Measurements from ENCODE around the gene TCL1A.

Gene TCL1A

GRCh38 chr14:95692109-95692508 lies 21.8 kb downstream of the TCL1A start:
- no peak overlapping the region for H3K18ac ChIP-seq (ENCODE audit: low read depth in 1 of 2, low read length in 2 of 2)
- H3K14ac ChIP-seq (ENCODE audit: low read length in 2 of 2) = no peak overlapping the region
- 80% methylated on average over 4 of the region's 4 CpGs for WGBS
- H2AFZ ChIP-seq (ENCODE audit: low read depth, low read length) = no peak overlapping the region
- H4K91ac ChIP-seq (ENCODE audit: low read length) = no peak overlapping the region
- no peak overlapping the region for H3K4me2 ChIP-seq (ENCODE audit: low read length, poor library complexity, severe bottlenecking)
- no peak overlapping the region for H2BK5ac ChIP-seq (ENCODE audit: low read depth, low read length, poor library complexity, severe bottlenecking)
- no peaks in the 10 kb centered on the region for H3K79me1 ChIP-seq (replicated peaks; ENCODE audit: low read length, poor library complexity, severe bottlenecking)
- no peak overlapping the region for H3K4me3 ChIP-seq (ENCODE audit: insufficient read depth in 1 of 2, low read depth in 1 of 2, low read length in 2 of 2)
- H3K9ac ChIP-seq (ENCODE audit: low read length) = no peak overlapping the region
- peaks cover 0 to 29% of the 10 kb centered on the region in 2 experiments for H3K27me3 ChIP-seq (ENCODE audit: control insufficient read depth in 1 of 2, insufficient read depth in 1 of 2, low read length in 2 of 2)
- no peak overlapping the region for H2BK120ac ChIP-seq (ENCODE audit: low read depth, low read length)
- no peaks in the 10 kb centered on the region for H3K9me3 ChIP-seq (ENCODE audit: control insufficient read depth, low read length)
- no peak overlapping the region for H3K27ac ChIP-seq (ENCODE audit: low read length, poor library complexity, severe bottlenecking)
- no peak overlapping the region for H2BK15ac ChIP-seq (ENCODE audit: low read depth, poor library complexity, severe bottlenecking)
- H2BK12ac ChIP-seq (ENCODE audit: low read length in 2 of 2) = no peak overlapping the region
- no peaks in the 10 kb centered on the region for H3K4me1 ChIP-seq (ENCODE audit: control insufficient read depth, insufficient read depth, low read depth, low read length)
- H3K23ac ChIP-seq (ENCODE audit: low read length in 2 of 2) = no peak overlapping the region
- DNase-seq = no peak
- H3K4ac ChIP-seq (ENCODE audit: low read depth in 1 of 2, low read length in 2 of 2) = no peak overlapping the region
- no peaks in the 10 kb centered on the region for H3K36me3 ChIP-seq (ENCODE audit: control insufficient read depth in 1 of 2, insufficient read depth in 2 of 2, low read depth in 1 of 2, low read length in 2 of 2)
- H4K8ac ChIP-seq (ENCODE audit: low read length) = no peak overlapping the region
- H2AK5ac ChIP-seq (ENCODE audit: low read length, severe bottlenecking) = no peak overlapping the region

GRCh38 chr14:95691591-95691990 lies 22.3 kb downstream of the TCL1A start:
- no peak overlapping the region for H4K8ac ChIP-seq (ENCODE audit: low read length)
- no peak overlapping the region for H3K23ac ChIP-seq (ENCODE audit: low read length in 2 of 2)
- no peak overlapping the region for H3K14ac ChIP-seq (ENCODE audit: low read length in 2 of 2)
- H3K79me1 ChIP-seq (replicated peaks; ENCODE audit: low read length, poor library complexity, severe bottlenecking) = no peaks in the 10 kb centered on the region
- no peak overlapping the region for H2AFZ ChIP-seq (ENCODE audit: low read depth, low read length)
- H2BK5ac ChIP-seq (ENCODE audit: low read depth, low read length, poor library complexity, severe bottlenecking) = no peak overlapping the region
- H3K27ac ChIP-seq (ENCODE audit: low read length, poor library complexity, severe bottlenecking) = no peak overlapping the region
- H2AK5ac ChIP-seq (ENCODE audit: low read length, severe bottlenecking) = no peak overlapping the region
- H4K91ac ChIP-seq (ENCODE audit: low read length) = no peak overlapping the region
- no peak overlapping the region for H2BK15ac ChIP-seq (ENCODE audit: low read depth, poor library complexity, severe bottlenecking)
- DNase-seq = no peak
- no peak overlapping the region for H2BK12ac ChIP-seq (ENCODE audit: low read length in 2 of 2)
- H3K9me3 ChIP-seq (ENCODE audit: control insufficient read depth, low read length) = no peaks in the 10 kb centered on the region
- WGBS = 76% methylated on average over 10 of the region's 10 CpGs
- peaks cover 0 to 29% of the 10 kb centered on the region in 2 experiments for H3K27me3 ChIP-seq (ENCODE audit: control insufficient read depth in 1 of 2, insufficient read depth in 1 of 2, low read length in 2 of 2)
- no peak overlapping the region for H3K4me3 ChIP-seq (ENCODE audit: insufficient read depth in 1 of 2, low read depth in 1 of 2, low read length in 2 of 2)
- H3K4ac ChIP-seq (ENCODE audit: low read depth in 1 of 2, low read length in 2 of 2) = no peak overlapping the region
- no peak overlapping the region for H3K9ac ChIP-seq (ENCODE audit: low read length)
- no peak overlapping the region for H2BK120ac ChIP-seq (ENCODE audit: low read depth, low read length)
- H3K18ac ChIP-seq (ENCODE audit: low read depth in 1 of 2, low read length in 2 of 2) = no peak overlapping the region
- no peak overlapping the region for H3K4me2 ChIP-seq (ENCODE audit: low read length, poor library complexity, severe bottlenecking)
- no peaks in the 10 kb centered on the region for H3K4me1 ChIP-seq (ENCODE audit: control insufficient read depth, insufficient read depth, low read depth, low read length)
- H3K36me3 ChIP-seq (ENCODE audit: control insufficient read depth in 1 of 2, insufficient read depth in 2 of 2, low read depth in 1 of 2, low read length in 2 of 2) = no peaks in the 10 kb centered on the region

GRCh38 chr14:95690815-95691214 lies 23.1 kb downstream of the TCL1A start:
- H3K36me3 ChIP-seq (ENCODE audit: control insufficient read depth in 1 of 2, insufficient read depth in 2 of 2, low read depth in 1 of 2, low read length in 2 of 2) = no peaks in the 10 kb centered on the region
- H3K4me2 ChIP-seq (ENCODE audit: low read length, poor library complexity, severe bottlenecking) = no peak overlapping the region

GRCh38 chr14:95689441-95689840 lies 24.5 kb downstream of the TCL1A start:
- no peak overlapping the region for H3K14ac ChIP-seq (ENCODE audit: low read length in 2 of 2)

More at GRCh38 chr14:95690815-95691214, 23.1 kb downstream of the TCL1A start:
- Histone ChIP-seq H3K23ac (ENCODE audit: low read length in 2 of 2) (no peak overlapping the region), H3K79me1 (replicated peaks; ENCODE audit: low read length, poor library complexity, severe bottlenecking) (no peaks in the 10 kb centered on the region), H3K27ac (ENCODE audit: low read length, poor library complexity, severe bottlenecking) (no peak overlapping the region), H2BK12ac (ENCODE audit: low read length in 2 of 2) (no peak overlapping the region), H3K14ac (ENCODE audit: low read length in 2 of 2) (no peak overlapping the region), H2AK5ac (ENCODE audit: low read length, severe bottlenecking) (no peak overlapping the region), H3K4me3 (ENCODE audit: insufficient read depth in 1 of 2, low read depth in 1 of 2, low read length in 2 of 2) (no peak overlapping the region), H2BK120ac (ENCODE audit: low read depth, low read length) (no peak overlapping the region), H3K4ac (ENCODE audit: low read depth in 1 of 2, low read length in 2 of 2) (no peak overlapping the region), H4K8ac (ENCODE audit: low read length) (no peak overlapping the region), H3K9me3 (ENCODE audit: control insufficient read depth, low read length) (no peaks in the 10 kb centered on the region), H2AFZ (ENCODE audit: low read depth, low read length) (no peak overlapping the region), H2BK15ac (ENCODE audit: low read depth, poor library complexity, severe bottlenecking) (no peak overlapping the region), H2BK5ac (ENCODE audit: low read depth, low read length, poor library complexity, severe bottlenecking) (no peak overlapping the region), H3K9ac (ENCODE audit: low read length) (no peak overlapping the region), H3K4me1 (ENCODE audit: control insufficient read depth, insufficient read depth, low read depth, low read length) (no peaks in the 10 kb centered on the region), H3K27me3 (ENCODE audit: control insufficient read depth in 1 of 2, insufficient read depth in 1 of 2, low read length in 2 of 2) (peaks cover 0 to 29% of the 10 kb centered on the region in 2 experiments), H4K91ac (ENCODE audit: low read length) (no peak overlapping the region), H3K18ac (ENCODE audit: low read depth in 1 of 2, low read length in 2 of 2) (no peak overlapping the region)
- no peak for DNase-seq
- WGBS = 87% methylated on average over 10 of the region's 10 CpGs

More at GRCh38 chr14:95689441-95689840, 24.5 kb downstream of the TCL1A start:
- Histone ChIP-seq H4K8ac (ENCODE audit: low read length) (no peak overlapping the region), H3K4me2 (ENCODE audit: low read length, poor library complexity, severe bottlenecking) (no peak overlapping the region), H2AFZ (ENCODE audit: low read depth, low read length) (no peak overlapping the region), H3K79me1 (replicated peaks; ENCODE audit: low read length, poor library complexity, severe bottlenecking) (no peaks in the 10 kb centered on the region), H3K18ac (ENCODE audit: low read depth in 1 of 2, low read length in 2 of 2) (no peak overlapping the region), H4K91ac (ENCODE audit: low read length) (no peak overlapping the region), H3K4ac (ENCODE audit: low read depth in 1 of 2, low read length in 2 of 2) (no peak overlapping the region), H2BK5ac (ENCODE audit: low read depth, low read length, poor library complexity, severe bottlenecking) (no peak overlapping the region), H2BK12ac (ENCODE audit: low read length in 2 of 2) (no peak overlapping the region), H3K36me3 (ENCODE audit: control insufficient read depth in 1 of 2, insufficient read depth in 2 of 2, low read depth in 1 of 2, low read length in 2 of 2) (no peaks in the 10 kb centered on the region), H3K27me3 (ENCODE audit: control insufficient read depth in 1 of 2, insufficient read depth in 1 of 2, low read length in 2 of 2) (peaks cover 1 to 32% of the 10 kb centered on the region in 2 experiments), H3K4me1 (ENCODE audit: control insufficient read depth, insufficient read depth, low read depth, low read length) (no peaks in the 10 kb centered on the region), H3K9ac (ENCODE audit: low read length) (no peak overlapping the region), H2BK15ac (ENCODE audit: low read depth, poor library complexity, severe bottlenecking) (no peak overlapping the region), H2BK120ac (ENCODE audit: low read depth, low read length) (no peak overlapping the region), H2AK5ac (ENCODE audit: low read length, severe bottlenecking) (no peak overlapping the region), H3K27ac (ENCODE audit: low read length, poor library complexity, severe bottlenecking) (no peak overlapping the region), H3K9me3 (ENCODE audit: control insufficient read depth, low read length) (no peaks in the 10 kb centered on the region), H3K4me3 (ENCODE audit: insufficient read depth in 1 of 2, low read depth in 1 of 2, low read length in 2 of 2) (no peak overlapping the region), H3K23ac (ENCODE audit: low read length in 2 of 2) (no peak overlapping the region)
- 73% methylated on average over 3 of the region's 5 CpGs for WGBS
- no peak for DNase-seq
